GM18519 (cell line): ENCODE measurements around the gene GPR148.

ENCODE experiments used
- ATAC-seq: cut with Tn5 transposase; IDR thresholded peaks from one replicate; pipeline ENCODE4 v1.9.1; 2021; ENCODE audit warnings: mild to moderate bottlenecking, moderate library complexity; ENCODE audit not compliant: unreplicated experiment, low FRiP score

Gene GPR148

GRCh38 chr2:130749078-130749477 lies 20.2 kb downstream of the GPR148 start:
- ATAC-seq = no peak

GRCh38 chr2:130749641-130750040 lies 20.8 kb downstream of the GPR148 start:
- no peak for ATAC-seq

GRCh38 chr2:130754811-130755210 lies 25.9 kb downstream of the GPR148 start:
- no peak for ATAC-seq

- ATAC-seq = no peak
These were observed 26.6 kb downstream of the GPR148 start, which contains the start of gene AMER3 for GRCh38 chr2:130755256-130756052. AMER3 (plus strand) TSS chr2:130755540; CDS start chr2:130762073, 6,533 bp downstream.

GRCh38 chr2:130756053-130756873 lies 27.4 kb downstream of the GPR148 start:
- no peak for ATAC-seq

GRCh38 chr2:130756874-130757668 lies 28.2 kb downstream of the GPR148 start:
- ATAC-seq = no peak

- no peak for ATAC-seq
These were observed 31.3 kb downstream of the GPR148 start for GRCh38 chr2:130759906-130760753.

GRCh38 chr2:130760754-130761751 lies 32.2 kb downstream of the GPR148 start:
- no peak for ATAC-seq

- no peak for ATAC-seq
These were observed 33.4 kb downstream of the GPR148 start for GRCh38 chr2:130762031-130762909.

- no peak for ATAC-seq
These were observed 34.1 kb downstream of the GPR148 start for GRCh38 chr2:130762910-130763385.

GRCh38 chr2:130763405-130763804 lies 34.5 kb downstream of the GPR148 start:
- no peak for ATAC-seq

GRCh38 chr2:130764035-130764820 lies 35.4 kb downstream of the GPR148 start:
- no peak for ATAC-seq

- no peak for ATAC-seq
These were observed 35.9 kb downstream of the GPR148 start for GRCh38 chr2:130764821-130765115.

GRCh38 chr2:130765464-130765863 lies 36.6 kb downstream of the GPR148 start:
- ATAC-seq = no peak

GRCh38 chr2:130766037-130766436 lies 37.2 kb downstream of the GPR148 start:
- no peak for ATAC-seq

- no peak for ATAC-seq
These were observed 38.0 kb downstream of the GPR148 start for GRCh38 chr2:130766711-130767407.
